HepG2 (cell line): ENCODE measurements around the gene SELENOM. TPM values are rescaled to one million over a fixed set of nuclear protein-coding genes. Genes with fewer than 3 reads are reported as not detected.

Experiments used
- ATF7 ChIP-seq, 2 experiments: fragments of 450-650 bp in 1 of 2; sonication (generic) in 1 of 2; formaldehyde crosslinking in 1 of 2; IDR thresholded peaks; 2 replicates each; pipeline versions ENCODE4 v1.4.0 to v1.6.1; 2016 to 2020; ENCODE audit warnings: antibody characterized with exemption in 1 of 2, mild to moderate bottlenecking in 1 of 2, missing genetic modification reagents in 1 of 2
- CREB1 ChIP-seq, 2 experiments: fragments of 450-650 bp in 1 of 2; IDR thresholded peaks; 2 replicates each; pipeline ENCODE4 v1.6.1; 2016 to 2017; ENCODE audit warnings: control low read depth in 1 of 2, mild to moderate bottlenecking in 1 of 2, missing compliant biosample characterization in 1 of 2, missing genetic modification characterization in 1 of 2
- FOXK1 ChIP-seq: sonication (generic); formaldehyde crosslinking; IDR thresholded peaks from 2 replicates; pipeline ENCODE4 v1.4.0; 2020; ENCODE audit warnings: low read depth, missing genetic modification reagents, borderline replicate concordance
- GATAD2A ChIP-seq: IDR thresholded peaks from 2 replicates; pipeline ENCODE4 v1.6.1; 2016
- RARA ChIP-seq: IDR thresholded peaks from 2 replicates; pipeline ENCODE4 v1.6.1; 2016; ENCODE audit warnings: missing genetic modification reagents, missing compliant biosample characterization
- ZNF350 ChIP-seq: sonication (generic); formaldehyde crosslinking; IDR thresholded peaks from 2 replicates; pipeline ENCODE4 v1.4.0; 2020; ENCODE audit warnings: mild to moderate bottlenecking, low read depth, missing genetic modification reagents, borderline replicate concordance
- polyA plus RNA-seq, 8 experiments: library from polyadenylated mRNA; depleted of rRNA in 3 of 8; stranded (reverse) in 7 of 8; unstranded in 1 of 8; fragments of >200 nt; fragmentation: Illumina TruSeq in 4 of 8; extraction: Trizol in 4 of 8; gene quantifications; 2 replicates each; pipeline versions ENCODE4 v1.2.1 to v1.2.3, GENCODE V29; 2011 to 2016; ENCODE audit warnings: low read depth in 4 of 8, missing spikeins in 1 of 8, mixed read lengths in 1 of 8; ENCODE audit not compliant: insufficient read depth in 1 of 8
- total RNA-seq, 5 experiments: library from RNA; depleted of rRNA; stranded (reverse); fragments of >200 nt; fragmentation: Illumina TruSeq; extraction: Trizol; gene quantifications; 2 replicates each; pipeline ENCODE4 v1.2.3, GENCODE V29; 2016; ENCODE audit warnings: low read depth in 1 of 5
- TF ChIP-seq, protein P1 (sequence below): sonication (generic); formaldehyde crosslinking; IDR thresholded peaks from 2 replicates; pipeline ENCODE4 v1.9.0; 2022; ENCODE audit warnings: missing genetic modification reagents, mild to moderate bottlenecking, borderline replicate concordance
- TF ChIP-seq, protein P2 (sequence below), 2 experiments: fragments of 450-650 bp in 1 of 2; sonication (generic) in 1 of 2; formaldehyde crosslinking; IDR thresholded peaks; 2 replicates each; pipeline versions ENCODE4 v1.5.0 to v1.8.0; 2020 to 2022; ENCODE audit warnings: mild to moderate bottlenecking in 1 of 2, missing genetic modification reagents in 1 of 2
- TF ChIP-seq, protein P3 (sequence below): sonication (generic); formaldehyde crosslinking; IDR thresholded peaks from 2 replicates; pipeline ENCODE4 v1.5.0; 2020; ENCODE audit warnings: missing genetic modification reagents
- TF ChIP-seq, protein P4 (sequence below): sonication (generic); formaldehyde crosslinking; IDR thresholded peaks from 2 replicates; pipeline ENCODE4 v1.4.0; 2020; ENCODE audit warnings: missing genetic modification reagents
- TF ChIP-seq, protein P5 (sequence below): sonication (generic); formaldehyde crosslinking; IDR thresholded peaks from 2 replicates; pipeline ENCODE4 v1.4.0; 2020; ENCODE audit warnings: missing genetic modification reagents

Gene SELENOM
- total and polyA plus RNA-seq, 2 of the 13 experiments (the other 11 are each of a cell fraction or from before 2014, with no cell fraction given): 4.1 to 4.3 TPM

DNA sequence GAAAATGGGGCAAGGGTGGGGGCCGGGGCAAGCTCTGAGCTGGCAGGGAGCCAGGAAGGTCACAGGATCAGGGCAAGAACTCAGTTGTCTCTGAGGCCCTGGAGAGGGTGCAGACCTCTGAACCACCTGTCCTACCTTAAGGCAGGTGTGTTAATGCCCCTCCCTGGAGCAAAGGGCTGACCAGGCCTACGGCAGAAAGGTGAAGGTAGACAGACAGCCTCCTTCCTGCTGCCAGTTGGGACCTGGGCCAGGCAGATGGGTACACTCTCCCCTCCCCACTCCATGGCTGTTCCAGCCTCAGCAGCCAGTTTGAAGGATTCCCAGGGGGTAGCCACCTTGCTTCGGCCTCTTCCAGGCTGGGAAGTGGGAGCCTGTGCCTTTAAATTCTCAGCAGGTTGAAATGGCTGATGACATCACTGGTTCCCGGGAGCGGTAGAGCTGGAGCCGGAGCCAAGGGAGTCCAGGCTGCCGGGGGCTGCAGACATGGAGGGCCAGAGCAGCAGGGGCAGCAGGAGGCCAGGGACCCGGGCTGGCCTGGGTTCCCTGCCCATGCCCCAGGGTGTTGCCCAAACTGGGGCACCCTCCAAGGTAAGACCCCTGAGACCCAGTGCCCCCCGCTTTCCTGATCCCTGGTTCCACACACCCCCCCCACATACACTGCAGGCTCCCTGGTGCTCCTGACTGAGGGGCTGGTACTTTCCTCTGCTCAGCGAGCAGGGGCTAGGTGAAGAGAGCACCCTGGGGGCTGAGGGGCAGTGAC, 15.3 kb upstream of the SELENOM start, which contains the start of gene INPP5J (continued):
- TF ChIP-seq ZNF350 (CRISPR knock-in tag) (peak; percentile 18; the same call in 1 of the 2 replicates), FOXK1 (CRISPR knock-in tag) (no peak), RARA (CRISPR knock-in tag) (no peak), GATAD2A (no peak), CREB1 (IDR thresholded peaks at IDR 0.05) (0 out of 2 replicates have a peak, but pooled peaks have one; percentile 45), CREB1 (CRISPR knock-in tag; IDR thresholded peaks at IDR 0.05) (no peak), ATF7 (IDR thresholded peaks at IDR 0.05) (peak; percentile 31), ATF7 (CRISPR knock-in tag; IDR thresholded peaks at IDR 0.05) (no peak)
- TF ChIP-seq, protein P1, sequence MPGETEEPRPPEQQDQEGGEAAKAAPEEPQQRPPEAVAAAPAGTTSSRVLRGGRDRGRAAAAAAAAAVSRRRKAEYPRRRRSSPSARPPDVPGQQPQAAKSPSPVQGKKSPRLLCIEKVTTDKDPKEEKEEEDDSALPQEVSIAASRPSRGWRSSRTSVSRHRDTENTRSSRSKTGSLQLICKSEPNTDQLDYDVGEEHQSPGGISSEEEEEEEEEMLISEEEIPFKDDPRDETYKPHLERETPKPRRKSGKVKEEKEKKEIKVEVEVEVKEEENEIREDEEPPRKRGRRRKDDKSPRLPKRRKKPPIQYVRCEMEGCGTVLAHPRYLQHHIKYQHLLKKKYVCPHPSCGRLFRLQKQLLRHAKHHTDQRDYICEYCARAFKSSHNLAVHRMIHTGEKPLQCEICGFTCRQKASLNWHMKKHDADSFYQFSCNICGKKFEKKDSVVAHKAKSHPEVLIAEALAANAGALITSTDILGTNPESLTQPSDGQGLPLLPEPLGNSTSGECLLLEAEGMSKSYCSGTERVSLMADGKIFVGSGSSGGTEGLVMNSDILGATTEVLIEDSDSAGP (CRISPR knock-in tag): peak; percentile 100
- TF ChIP-seq, protein P2, sequence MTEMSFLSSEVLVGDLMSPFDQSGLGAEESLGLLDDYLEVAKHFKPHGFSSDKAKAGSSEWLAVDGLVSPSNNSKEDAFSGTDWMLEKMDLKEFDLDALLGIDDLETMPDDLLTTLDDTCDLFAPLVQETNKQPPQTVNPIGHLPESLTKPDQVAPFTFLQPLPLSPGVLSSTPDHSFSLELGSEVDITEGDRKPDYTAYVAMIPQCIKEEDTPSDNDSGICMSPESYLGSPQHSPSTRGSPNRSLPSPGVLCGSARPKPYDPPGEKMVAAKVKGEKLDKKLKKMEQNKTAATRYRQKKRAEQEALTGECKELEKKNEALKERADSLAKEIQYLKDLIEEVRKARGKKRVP (CRISPR knock-in tag; IDR thresholded peaks at IDR 0.05): 0 out of 4 replicates have a peak, but pooled peaks of 1 of the 2 experiments have one; percentile 46
- TF ChIP-seq, protein P3, sequence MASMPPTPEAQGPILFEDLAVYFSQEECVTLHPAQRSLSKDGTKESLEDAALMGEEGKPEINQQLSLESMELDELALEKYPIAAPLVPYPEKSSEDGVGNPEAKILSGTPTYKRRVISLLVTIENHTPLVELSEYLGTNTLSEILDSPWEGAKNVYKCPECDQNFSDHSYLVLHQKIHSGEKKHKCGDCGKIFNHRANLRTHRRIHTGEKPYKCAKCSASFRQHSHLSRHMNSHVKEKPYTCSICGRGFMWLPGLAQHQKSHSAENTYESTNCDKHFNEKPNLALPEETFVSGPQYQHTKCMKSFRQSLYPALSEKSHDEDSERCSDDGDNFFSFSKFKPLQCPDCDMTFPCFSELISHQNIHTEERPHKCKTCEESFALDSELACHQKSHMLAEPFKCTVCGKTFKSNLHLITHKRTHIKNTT (CRISPR knock-in tag): no peak
- TF ChIP-seq, protein P4, sequence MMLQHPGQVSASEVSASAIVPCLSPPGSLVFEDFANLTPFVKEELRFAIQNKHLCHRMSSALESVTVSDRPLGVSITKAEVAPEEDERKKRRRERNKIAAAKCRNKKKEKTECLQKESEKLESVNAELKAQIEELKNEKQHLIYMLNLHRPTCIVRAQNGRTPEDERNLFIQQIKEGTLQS (CRISPR knock-in tag): 0 out of 2 replicates have a peak, but pooled peaks have one; percentile 18
- TF ChIP-seq, protein P5, sequence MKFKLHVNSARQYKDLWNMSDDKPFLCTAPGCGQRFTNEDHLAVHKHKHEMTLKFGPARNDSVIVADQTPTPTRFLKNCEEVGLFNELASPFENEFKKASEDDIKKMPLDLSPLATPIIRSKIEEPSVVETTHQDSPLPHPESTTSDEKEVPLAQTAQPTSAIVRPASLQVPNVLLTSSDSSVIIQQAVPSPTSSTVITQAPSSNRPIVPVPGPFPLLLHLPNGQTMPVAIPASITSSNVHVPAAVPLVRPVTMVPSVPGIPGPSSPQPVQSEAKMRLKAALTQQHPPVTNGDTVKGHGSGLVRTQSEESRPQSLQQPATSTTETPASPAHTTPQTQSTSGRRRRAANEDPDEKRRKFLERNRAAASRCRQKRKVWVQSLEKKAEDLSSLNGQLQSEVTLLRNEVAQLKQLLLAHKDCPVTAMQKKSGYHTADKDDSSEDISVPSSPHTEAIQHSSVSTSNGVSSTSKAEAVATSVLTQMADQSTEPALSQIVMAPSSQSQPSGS (CRISPR knock-in tag): 0 out of 2 replicates have a peak, but pooled peaks have one; percentile 46
